Thoracic aorta (tissue), 2 donors: ENCODE results near the gene CDH11. TPM values are rescaled to one million over a fixed set of nuclear protein-coding genes. Genes with fewer than 3 reads are reported as not detected.

Experiments used
- ATAC-seq: fragments of 150-250 bp; one replicate; pipeline ENCODE4 v1.8.0; 2017; ENCODE audit warnings: low read depth; ENCODE audit not compliant: insufficient number of reproducible peaks, low FRiP score
- DNase-seq: peaks from one replicate; pipeline ENCODE4 v3.0.0-alpha.2; 2020; ENCODE audit warnings: low spot score
- H3K27ac ChIP-seq, 2 donors: fragments of 200-600 bp; sonication (generic); 1 replicate in 1 of 2; 2 replicates in 1 of 2; pipeline ENCODE4 v1.5.1; 2016; ENCODE audit warnings: mild to moderate bottlenecking in 2 of 2, moderate library complexity in 2 of 2
- H3K27me3 ChIP-seq: fragments of 200-600 bp; sonication (generic); replicated peaks from 2 replicates; pipeline ENCODE4 v1.6.0; 2016; ENCODE audit warnings: mild to moderate bottlenecking; ENCODE audit not compliant: insufficient read depth
- H3K36me3 ChIP-seq: fragments of 200-600 bp; sonication (generic); one replicate; pipeline ENCODE4 v1.5.1; 2016
- H3K4me1 ChIP-seq, 2 donors: fragments of 200-600 bp; sonication (generic); 1 replicate in 1 of 2; 2 replicates in 1 of 2; pipeline versions ENCODE4 v1.5.1 to v1.6.0; 2016; ENCODE audit warnings: low read depth in 2 of 2, mild to moderate bottlenecking in 1 of 2; ENCODE audit not compliant: control insufficient read depth in 1 of 2
- H3K4me3 ChIP-seq: fragments of 200-600 bp; sonication (generic); 2 replicates; pipeline ENCODE4 v1.5.1; 2016; ENCODE audit warnings: mild to moderate bottlenecking
- H3K9me3 ChIP-seq: fragments of 200-600 bp; sonication (generic); 2 replicates; pipeline ENCODE4 v1.5.1; 2016
- CTCF ChIP-seq: fragments of 200-600 bp; sonication (generic); IDR thresholded peaks from one replicate; pipeline ENCODE4 v1.5.1; 2019; ENCODE audit warnings: antibody characterized with exemption
- total RNA-seq, 2 donors: library from RNA; depleted of rRNA; stranded (reverse); fragments of >200 nt; gene quantifications; one replicate each; pipeline versions ENCODE4 v1.1.0 to v1.2.3, GENCODE V29; 2016

CDH11 gene
- total RNA-seq, 2 donors from 2014 or later = 191 to 354 TPM

GRCh38 chr16:64924086-64924485 is 197.8 kb downstream of the CDH11 start:
- Histone ChIP-seq H3K27ac (no peak overlapping the region), H3K4me1 (no peaks in the 10 kb centered on the region), H3K4me3 (no peak overlapping the region), H3K27me3 (no peaks in the 10 kb centered on the region), H3K9me3 (no peaks in the 10 kb centered on the region), H3K36me3 (no peaks in the 10 kb centered on the region)
- no peak for DNase-seq
- no peak for TF ChIP-seq CTCF
- no peak for ATAC-seq

DNA sequence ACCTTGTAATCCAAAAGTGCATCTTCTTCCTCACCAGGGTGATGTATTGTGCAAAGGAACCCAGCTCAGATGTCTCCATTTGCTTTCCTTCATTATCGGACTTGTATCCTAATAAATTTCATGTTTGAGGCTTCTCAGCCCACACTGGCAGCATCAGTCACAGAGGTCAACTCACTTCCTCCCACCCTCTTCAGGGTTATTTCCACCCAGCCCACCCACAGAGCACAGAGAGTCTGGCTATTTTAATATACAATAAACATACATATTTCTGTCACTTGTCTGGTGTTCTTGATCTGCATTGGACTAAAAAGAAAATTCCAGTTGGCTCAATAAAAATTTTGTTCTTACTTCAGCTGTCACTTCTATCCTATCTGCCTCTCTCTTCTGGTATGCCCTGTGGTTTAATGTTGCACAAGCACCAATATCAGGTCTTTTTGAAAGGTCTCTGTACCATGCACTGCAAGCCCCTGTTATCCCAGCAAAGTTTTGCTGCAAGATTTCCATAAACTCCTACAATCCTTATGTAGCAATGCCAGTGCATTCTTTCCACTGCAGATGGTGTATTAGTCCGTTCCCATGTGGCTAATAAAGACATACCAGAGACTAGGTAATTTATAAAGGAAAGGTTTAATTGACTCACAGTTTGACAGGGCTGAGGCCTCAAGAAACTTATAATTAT is 201.8 kb downstream of the CDH11 start:
- no peak for ATAC-seq
- Histone ChIP-seq H3K4me3 (no peak overlapping the region), H3K4me1 (no peaks in the 10 kb centered on the region), H3K36me3 (no peaks in the 10 kb centered on the region), H3K27me3 (no peaks in the 10 kb centered on the region), H3K9me3 (no peaks in the 10 kb centered on the region), H3K27ac (no peak overlapping the region)
- no peak for TF ChIP-seq CTCF
- DNase-seq = no peak

- DNase-seq = no peak
- no peak for ATAC-seq
- Histone ChIP-seq H3K4me3 (no peak overlapping the region), H3K4me1 (no peaks in the 10 kb centered on the region), H3K9me3 (no peaks in the 10 kb centered on the region), H3K27me3 (no peaks in the 10 kb centered on the region), H3K36me3 (no peaks in the 10 kb centered on the region), H3K27ac (no peak overlapping the region)
- no peak for TF ChIP-seq CTCF
Observed at GRCh38 chr16:64919141-64919540, 202.7 kb downstream of the CDH11 start.

DNA sequence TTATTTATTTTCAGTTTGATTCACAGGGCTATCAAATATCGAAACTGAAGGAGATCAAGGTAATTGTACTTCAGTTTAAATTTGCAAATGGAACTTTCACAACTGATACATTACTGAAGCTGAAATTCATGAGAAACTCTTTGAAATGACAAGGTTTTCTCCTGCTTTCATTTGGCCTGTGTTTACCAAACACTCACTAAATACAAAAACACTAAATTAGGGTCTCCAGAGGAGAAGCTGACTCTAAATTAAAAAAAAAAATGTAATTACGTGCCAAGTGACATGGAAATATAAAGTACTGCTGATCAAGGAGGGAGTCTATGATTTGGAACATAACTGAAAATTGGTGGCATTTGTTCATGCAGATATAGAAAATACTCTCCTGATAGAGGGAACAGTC is 205.8 kb downstream of the CDH11 start:
- Histone ChIP-seq H3K4me3 (no peak overlapping the region), H3K9me3 (no peaks in the 10 kb centered on the region), H3K4me1 (peaks cover 0 to under 1% of the 10 kb centered on the region in 2 donors), H3K36me3 (no peaks in the 10 kb centered on the region), H3K27ac (no peak overlapping the region), H3K27me3 (no peaks in the 10 kb centered on the region)
- TF ChIP-seq CTCF = no peak
- ATAC-seq (no peak), DNase-seq (no peak)

DNA sequence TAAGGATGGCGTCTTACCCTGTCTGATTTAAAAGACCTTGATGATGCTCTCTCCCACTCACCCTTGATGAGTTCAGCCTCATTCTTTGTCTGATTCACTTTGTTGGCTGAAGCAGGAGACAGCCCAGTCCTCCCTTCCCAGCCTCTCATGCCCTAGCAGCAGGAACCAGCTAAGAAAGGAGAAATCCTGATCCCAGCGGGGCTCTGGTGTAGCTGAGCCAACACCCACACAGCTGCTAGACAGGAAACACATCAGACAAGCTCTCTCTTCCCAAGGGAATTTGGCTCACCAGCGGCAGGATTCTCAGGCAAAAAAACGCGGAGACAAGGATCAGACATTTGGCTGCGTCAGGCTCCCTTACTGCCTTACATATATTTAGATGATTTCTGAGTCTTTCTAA is 211.5 kb downstream of the CDH11 start:
- peak overlapping the region; percentile 28 for H3K4me3 ChIP-seq
- no peaks in the 10 kb centered on the region for H3K9me3 ChIP-seq
- no peaks in the 10 kb centered on the region for H3K36me3 ChIP-seq
- no peak overlapping the region for H3K27ac ChIP-seq
- ATAC-seq = no peak
- DNase-seq = peak; percentile 19
- H3K27me3 ChIP-seq = no peaks in the 10 kb centered on the region
- peaks cover 5 to 29% of the 10 kb centered on the region in 2 donors for H3K4me1 ChIP-seq
- no peak for TF ChIP-seq CTCF
